Embryonic facial prominence (tissue), 1 donor: ENCODE measurements around the gene TUNAR.

ENCODE experiments used
- DNase-seq: peaks from one replicate; pipeline ENCODE4 v3.0.0-alpha.2; 2016; ENCODE audit errors: extremely low spot score

TUNAR gene

DNA sequence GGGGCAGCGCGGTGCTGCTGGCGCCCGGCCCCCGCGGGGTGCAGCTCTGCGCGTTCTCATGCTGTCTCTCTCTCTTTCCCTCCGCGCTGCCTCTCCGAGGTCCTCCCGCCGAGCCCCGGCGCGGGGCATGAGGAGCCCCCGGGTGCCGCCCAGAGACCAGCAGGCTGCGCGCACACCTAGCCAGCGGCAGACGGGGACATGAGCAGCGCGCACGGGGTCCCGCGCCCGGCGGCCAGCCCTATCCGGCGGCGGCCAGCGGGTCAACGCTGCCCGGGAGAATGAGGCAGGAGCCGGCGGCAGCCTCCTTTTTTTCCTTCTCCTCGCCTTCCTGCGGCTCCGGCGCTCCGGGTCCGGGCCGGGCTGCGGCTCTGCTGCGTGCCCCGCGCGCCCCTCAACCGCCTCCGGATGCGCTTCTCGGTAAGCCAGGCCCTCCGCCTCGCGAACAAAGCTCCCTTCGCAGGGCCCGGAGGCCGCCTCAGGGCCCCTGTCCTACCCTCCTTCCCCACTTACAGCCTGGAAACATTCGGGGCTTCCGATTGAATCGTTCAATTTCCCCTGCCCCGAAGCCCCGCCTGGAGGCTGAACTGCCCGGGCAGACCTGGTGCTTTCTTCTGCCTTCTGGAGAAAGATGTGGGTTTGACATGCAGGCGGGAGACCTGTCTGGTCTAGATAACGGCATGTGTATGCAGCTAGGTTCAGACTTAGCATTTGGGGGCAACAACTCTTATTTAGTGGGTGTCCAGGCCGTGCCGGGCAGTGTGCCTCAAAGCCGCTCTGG, at the start of gene TUNAR:
TSS of gene TUNAR (plus strand) at position 72 of the 778 bp plus-strand sequence.
- DNase-seq: no peak

DNA sequence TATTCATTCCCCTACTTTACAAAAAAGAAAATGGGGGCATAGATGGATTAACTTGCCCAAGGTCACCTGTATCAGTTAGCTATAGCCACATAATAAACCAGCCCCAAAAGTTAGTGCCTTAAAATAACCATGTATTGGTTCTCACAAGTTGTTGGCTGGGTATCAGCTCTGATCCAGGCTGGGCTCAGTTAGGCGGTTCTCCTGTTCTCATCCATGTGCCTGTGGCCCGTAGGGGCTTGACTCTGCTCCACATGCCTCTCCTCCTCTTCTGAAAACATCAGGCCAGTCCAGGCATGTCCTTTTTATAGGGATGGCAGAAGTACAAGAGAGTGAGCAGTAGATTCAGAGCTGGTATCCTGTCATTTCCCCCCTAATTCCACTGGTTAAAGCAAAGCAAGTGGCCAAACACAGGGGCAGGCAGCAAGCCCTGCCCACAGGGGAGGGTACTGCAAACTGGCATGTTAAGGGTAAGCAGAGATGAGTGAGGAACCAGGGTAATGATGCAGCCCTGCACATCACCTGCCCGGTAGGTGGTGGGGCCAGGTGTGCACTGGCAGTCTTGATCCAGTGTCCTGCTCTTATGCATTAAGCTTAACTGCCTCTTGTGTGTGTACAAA, 47.9 kb upstream of the TUNAR start:
- DNase-seq: no peak

DNA sequence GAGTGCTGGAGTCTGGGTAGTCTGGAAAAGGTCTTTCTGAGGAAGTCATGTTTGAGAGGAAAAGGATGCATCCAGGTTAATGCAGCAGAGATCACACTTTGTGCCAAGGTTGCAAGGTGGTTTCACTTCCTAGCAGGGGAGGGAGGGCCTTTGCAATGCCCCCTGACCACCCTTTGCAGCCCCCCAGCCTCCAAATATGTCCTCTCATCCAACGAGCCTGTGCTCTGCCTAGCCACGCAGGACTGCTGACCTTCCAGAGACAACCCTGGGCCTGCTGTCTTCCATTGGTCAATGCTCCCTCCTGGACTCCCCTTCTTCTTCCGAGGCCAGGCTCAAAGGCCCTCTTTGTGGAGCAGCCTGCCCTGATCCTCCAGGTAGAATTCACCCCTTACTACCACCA, 47.3 kb upstream of the TUNAR start:
- no peak for DNase-seq

DNA sequence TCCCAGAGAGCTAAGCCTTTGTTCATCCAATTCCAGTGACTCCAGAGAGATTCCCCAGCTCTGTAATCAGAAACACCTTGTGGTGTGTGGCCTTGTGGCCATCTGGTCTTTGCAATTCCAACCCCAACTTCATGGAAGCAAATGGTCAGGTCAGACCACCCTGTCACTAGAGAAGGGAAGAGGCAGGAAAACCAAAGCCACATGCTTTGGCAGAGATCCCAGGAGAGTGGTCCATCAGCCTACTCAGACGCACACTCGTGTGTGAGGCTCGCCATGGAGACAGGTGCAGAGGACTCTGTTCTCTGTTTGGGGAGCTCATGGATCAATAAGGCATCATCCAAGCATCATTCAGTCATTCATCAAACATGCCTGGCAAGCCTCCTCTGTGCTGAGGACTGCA, 46.2 kb upstream of the TUNAR start:
- DNase-seq: no peak

DNA sequence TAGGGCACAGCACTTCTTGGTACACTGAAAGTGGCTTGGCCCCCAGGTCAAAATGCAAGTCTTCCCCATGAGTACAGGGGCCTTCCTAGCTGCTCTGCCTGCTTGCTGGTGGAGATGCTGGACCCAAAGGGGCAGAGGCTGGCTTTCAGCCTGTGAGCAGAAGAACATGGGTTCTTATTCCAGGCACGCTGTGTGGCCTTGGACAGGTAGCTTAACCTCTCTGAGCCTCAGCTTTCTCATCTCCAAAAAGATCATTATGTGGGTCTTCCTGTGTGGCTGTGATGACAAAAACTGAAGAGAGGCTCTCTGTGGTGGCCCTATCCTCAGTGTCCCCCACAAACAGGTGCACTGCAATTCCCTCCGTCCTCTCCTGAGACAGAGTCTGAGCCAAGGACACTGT, 45.6 kb upstream of the TUNAR start:
- DNase-seq: no peak

DNA sequence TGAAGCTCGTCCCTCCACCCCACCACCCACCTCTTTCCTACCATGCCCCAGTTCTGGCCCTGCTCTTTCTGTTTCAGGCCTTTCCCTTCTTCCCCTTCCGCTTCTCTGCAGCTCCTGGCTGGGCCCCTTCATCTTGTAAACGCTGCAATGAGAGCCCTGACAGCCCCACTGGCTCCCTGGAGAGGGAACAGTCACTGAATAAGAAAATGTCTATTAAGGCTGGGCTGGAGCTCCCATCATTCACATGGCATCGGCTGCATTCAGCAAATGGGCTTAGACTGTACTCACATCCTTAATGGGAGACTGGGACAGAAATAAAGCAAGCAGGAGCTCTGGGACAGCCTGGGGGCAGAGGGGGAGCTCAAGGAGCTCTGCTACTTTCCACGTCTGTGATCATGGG, 45.2 kb upstream of the TUNAR start:
- DNase-seq: no peak

DNA sequence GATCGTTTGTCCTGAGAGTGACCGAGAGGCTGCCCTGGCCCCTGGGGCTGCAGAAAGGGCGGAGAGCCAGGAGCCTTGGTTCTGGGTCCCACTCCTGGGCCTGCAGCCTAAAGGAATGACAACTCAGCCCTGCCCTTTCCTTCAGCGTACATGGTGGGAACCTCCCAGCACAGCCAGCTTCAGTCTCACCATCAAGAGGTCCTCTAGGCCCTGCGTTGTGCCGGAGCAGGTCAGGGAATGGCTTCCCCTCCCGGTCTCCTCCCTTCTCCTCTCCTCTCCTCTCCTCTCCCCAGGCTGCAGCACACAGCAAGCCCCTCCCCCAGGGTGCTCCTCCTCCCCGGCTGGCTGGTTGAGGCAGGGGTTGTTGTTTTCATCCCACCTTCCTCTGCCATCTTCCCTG, 44.6 kb upstream of the TUNAR start:
- DNase-seq: no peak

DNA sequence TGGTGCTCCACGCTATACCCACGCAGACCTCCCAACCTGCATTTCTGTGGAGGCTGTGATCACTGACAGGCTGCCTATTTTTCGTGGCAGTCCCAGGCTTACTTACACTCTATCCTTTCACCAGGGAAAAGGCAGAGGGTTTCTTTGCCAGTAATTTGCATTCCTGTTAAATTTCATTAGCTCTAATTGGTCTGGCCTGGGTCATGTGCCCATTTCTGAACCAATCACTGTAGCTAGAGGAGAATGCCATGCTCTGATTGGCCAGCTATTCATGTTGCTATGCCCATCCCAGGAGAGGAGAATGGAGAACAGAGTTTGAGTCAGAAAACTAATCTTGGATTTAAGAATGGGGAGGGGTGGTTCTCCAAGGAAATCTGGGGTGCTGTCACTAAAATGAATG, 43.2 kb upstream of the TUNAR start:
- no peak for DNase-seq

DNA sequence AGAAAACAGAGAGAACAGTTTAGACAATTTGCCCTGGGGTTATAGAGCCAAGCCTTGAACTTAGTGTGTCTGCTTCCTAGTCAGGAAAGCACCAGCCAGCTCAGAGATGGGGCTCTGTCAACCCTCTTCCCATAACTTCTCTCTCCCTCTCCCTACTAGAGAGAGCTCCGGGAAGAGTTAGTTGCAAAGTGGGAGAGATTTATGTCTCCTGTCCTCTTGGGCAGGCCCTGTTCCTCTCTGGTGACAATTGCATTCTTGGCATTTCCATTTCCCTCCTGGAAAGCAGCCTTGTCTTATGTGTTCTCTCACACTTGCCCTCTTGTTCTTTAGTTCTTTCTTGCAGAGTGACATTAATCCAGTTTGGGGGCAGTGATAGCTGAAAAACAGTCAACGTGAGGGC, 42.1 kb upstream of the TUNAR start:
- no peak for DNase-seq

DNA sequence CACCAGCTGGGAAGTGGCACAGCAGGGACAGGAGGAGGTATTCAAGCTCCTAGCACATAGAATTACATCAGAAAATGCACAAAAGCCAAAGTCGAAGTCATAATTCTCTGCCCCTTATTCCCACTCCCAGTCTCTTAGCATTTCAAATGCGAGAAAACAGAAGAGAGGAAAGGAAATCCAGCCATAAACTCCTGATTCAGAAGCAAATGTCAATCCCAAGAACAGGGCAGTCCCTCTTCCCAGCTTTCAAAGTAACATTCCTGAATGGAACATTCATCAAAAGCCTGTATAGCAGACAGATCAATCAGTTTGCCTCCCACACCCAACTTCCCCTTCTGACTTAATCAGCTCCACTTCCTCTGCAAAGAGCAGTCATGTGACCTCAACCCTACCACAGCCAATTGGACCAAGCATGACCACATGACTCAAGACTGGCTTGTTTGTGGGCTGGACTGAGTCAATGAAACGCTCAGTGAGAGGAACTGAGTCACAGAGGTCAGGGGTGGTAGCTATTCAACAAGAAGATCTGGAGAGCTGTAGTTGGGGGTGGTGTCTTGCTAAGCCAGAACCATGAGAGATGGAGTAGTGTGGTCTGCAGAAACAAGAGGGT, 41.4 kb upstream of the TUNAR start:
- DNase-seq: no peak

DNA sequence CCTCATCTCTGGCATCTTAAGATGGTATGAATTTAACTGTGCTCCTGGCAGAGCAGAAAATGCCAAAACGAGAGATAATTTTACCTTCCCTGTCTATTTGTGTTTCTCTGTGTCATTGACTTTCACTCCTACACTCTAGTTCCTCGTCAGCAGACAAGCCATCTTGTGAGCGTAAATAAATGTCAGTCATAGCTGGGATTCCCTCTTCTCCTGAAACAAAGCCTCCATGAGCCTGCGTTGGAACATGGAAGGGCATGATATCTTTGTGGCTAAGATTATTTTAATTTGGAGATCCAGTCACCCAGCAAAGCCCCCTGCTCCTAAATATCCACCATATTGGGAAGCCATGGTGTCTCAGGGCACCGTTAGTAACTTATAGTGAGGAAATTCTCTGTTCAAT, 37.8 kb upstream of the TUNAR start:
- DNase-seq: no peak

DNA sequence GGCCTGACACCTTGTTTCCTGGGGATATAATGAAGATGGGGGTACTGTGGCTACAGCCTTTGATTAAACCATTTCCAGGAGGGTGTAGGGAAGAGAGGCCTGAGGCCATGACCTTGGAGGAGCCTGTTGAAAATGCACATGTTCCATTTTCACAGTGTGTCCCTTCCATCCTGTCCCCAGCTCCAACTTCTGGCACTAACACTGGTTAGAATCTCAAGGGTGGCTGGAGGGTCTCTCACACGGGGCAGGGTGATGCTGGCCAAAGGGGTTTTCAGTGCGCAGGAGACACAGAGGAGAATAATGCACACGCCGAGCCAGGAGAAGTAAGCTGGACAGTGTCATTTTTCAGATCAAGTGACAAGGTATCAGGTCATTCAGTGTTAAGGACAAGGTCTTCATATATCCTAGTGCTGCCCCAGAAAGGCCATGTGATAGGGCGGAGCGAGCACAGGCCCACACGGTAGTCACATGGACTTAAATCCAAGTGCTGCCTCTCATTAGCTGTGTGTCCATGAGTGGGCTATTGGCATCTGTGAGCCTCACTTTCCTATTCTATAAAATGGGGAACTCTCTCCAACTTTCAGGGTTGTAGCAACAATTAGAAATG, 36.4 kb upstream of the TUNAR start:
- no peak for DNase-seq

DNA sequence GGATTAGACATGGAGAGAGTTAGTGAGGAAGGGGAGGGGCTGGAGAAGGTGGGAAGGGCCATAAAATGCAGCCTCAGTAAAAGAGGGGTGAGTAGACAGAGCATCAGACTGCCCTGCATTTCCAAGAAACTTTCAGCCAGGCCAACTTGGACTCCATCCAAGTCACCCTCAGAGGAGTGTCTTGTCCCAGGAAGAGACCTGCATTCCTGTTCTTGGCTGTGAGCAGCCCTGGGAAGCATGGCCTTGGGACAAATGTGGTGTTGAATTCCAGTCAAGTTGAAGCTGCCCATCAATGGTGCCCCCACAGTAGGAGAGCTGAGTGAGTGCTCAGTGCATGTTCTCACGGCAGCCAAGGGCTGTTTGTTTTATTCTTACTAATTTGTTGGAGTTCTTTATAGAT, 35.0 kb upstream of the TUNAR start:
- DNase-seq: no peak

DNA sequence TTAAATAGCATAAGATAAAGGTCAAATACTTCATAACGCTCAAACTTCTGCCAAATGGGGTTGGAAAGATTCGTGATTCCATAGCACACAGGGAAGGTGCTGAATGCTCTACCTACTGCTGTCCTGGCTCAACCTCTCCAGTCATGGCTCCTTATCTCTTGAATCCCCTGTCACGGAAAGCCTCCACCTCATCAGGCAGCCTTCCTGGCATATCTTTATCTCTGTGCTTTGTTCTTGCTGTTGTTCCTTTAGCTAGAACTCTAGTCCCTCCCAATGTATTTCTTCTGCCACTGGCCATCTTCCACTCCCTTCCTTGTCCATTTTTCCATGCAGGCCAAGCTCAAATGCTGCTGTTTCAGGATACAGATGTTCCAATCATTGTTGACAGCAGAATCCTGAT, 26.9 kb upstream of the TUNAR start:
- no peak for DNase-seq

DNA sequence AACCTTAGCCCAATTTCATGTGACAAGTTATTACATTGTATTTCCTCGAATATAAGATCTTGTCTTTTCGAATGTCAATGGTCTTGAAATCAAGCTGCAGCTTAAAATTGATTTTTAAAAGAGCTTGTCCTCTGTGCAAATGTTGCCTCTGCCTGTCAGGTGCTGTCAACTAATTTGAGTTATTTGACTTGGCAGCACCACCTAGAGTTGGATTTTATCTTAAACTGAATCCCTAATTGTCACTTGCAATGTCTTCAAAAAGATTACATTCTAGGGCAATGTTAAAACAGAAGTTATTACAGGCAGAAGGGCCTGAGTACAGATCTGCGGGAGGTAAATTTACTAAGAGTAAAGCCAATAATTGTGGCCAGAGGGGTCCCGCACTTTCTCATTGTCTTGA, 26.2 kb upstream of the TUNAR start:
- DNase-seq: no peak

DNA sequence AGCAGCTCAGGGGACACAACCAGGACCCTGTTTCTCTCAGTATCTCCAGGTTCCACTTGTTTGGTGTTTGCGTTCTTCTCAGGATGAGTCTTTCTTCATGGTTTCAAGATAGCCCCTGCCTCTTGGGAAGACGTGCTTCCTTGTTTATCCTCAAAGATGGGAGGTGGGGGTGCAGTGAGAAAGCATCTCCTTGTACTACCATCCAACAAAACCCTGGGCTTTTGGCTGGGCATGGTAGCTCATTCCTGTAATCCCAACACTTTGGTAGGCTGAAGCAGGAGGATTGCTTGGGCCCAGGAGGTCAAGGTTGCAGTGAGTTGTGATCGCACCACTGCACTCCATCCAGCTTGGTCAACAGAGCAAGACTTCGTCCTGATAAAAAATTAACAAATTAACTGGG, 21.0 kb upstream of the TUNAR start:
- DNase-seq: no peak

DNA sequence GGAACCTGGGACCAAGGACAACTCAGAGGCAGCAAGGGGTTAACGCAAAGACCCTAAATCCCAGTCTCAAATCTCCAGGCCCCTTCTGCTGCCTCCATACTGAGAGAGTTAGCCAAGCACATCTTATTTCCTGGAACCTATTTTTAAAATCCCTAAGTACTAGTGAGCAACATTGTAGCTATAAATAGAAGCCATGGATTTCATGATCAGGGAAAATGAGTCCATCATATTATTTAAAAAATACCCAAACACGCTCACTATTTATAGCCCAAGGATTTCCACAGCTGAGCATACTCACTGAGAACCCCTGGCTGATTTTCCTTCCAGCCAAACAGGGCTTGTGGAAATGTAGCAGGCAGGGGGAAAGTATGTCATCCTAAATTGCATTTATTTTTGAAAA, 19.4 kb upstream of the TUNAR start:
- DNase-seq: no peak

DNA sequence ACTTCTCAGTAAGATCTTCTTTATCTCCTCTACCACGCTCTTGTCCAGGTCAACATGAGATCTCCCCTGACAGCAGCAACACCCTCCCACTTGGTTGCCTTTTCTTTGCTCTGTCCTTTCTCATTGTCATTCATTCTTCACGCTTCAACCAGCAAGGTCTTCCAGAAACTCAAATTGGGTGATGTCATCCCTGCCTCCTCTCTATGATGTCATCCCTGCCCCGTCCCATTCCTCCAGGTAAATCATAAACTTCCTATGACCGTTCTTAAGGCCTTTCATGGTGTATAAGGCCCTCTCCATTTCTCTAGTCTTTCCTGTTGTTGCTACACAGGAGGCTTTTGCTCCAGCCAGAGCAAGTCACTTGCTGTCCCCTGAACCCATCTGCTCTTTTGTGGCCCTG, 17.7 kb upstream of the TUNAR start:
- no peak for DNase-seq

DNA sequence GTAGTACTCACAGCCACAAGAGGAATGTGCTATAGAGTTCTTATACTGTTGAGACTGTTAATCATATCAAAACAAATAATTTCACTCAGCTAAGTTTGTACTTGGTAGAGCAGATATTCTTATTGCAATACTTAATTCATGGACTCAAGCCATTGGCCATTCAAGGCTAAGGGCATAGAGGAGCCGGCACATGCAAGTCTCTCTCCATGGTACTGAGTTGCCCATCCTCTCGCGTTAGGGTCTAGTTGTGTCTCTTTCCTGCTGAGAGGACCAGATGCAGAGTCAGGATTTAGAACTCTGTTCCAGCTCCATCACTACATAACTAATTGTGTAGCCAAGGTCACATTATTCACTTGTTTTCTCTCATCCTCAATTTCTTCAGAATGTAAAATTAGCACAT, 14.4 kb upstream of the TUNAR start:
- no peak for DNase-seq

DNA sequence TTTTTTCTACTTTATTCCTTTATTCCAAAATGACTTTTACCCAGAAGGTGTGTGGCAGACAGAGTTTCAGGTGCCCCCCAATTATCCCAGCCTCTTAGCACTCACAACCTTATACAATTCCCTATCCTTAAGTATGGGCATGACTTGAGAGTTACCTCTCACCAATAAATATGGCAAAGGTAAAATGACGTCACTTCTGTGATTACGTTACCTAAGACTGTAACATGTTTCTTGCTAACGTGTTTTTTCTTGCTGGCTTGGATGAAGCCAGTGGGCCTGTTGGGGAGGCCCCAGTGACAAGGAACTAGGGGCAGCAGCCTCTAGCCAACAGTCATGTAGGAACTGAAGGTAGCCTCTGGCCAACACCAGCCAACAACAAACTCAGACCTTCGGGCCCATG, 13.3 kb upstream of the TUNAR start:
- DNase-seq: no peak

DNA sequence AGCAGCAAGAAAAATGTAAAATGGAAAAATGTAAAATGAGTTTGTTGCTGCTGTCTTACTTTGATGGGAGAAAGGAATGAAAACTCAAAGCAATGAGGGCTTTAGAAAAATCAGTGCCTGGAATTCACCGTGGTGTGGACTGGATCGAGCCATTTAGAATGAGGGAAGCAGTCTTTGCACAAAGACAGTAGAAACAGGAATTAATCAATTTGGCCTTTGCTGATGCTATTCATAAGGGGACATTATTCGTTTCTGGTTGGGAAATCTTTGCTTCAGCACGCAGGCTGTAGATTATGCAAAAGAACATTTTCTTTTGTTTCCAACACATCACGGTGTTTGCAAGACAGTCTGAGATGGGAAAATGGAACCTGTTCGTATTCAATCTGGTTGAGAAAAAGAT, 6.9 kb upstream of the TUNAR start:
- DNase-seq: no peak

DNA sequence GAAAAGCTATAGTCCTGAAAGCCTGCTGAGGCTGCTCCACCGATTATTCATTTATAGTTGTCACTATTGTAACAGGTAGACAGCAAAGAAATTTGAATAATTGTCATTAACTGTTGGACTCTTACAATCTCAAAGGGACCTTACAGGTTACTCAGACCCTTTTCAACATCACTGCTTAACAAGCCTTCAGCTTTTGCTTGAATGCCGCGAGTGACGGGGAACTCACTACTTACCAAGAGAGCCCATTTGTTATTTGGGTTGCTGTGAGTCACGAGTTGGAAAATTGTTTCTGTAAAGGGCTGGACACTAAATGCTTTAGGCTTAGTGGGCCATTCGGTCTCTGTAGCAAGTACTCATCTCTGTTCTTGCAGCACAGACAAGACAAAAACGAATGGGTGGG, 5.9 kb upstream of the TUNAR start:
- DNase-seq: no peak

DNA sequence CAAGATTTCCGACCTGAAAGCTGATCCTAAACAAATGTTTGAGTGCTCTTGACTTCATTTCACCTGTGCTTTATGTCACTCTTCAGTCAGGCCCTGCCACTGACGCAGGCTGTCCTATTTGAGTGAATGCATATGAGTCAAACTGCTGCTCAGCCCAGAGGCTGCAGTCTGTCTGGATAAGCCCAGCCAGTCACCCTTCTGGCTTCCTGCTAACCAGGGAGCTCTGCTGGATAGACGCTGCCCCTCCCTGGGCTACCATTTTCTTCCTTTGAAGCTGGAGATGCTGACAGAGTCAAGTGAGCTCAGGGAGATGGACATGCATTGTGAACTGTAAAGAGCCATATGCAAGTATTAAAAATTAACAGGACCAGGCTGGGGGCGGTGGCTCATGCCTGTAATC, 5.1 kb upstream of the TUNAR start:
- DNase-seq: no peak
